ENCODE measurements around the gene SLC30A4. TPM values are rescaled to one million over a fixed set of nuclear protein-coding genes. Genes with fewer than 3 reads are reported as not detected.

SLC30A4 gene
- total and polyA plus RNA-seq, 2 of the 4 experiments (the other 2 are of a cell fraction): 2.1 to 5.6 TPM

DNA sequence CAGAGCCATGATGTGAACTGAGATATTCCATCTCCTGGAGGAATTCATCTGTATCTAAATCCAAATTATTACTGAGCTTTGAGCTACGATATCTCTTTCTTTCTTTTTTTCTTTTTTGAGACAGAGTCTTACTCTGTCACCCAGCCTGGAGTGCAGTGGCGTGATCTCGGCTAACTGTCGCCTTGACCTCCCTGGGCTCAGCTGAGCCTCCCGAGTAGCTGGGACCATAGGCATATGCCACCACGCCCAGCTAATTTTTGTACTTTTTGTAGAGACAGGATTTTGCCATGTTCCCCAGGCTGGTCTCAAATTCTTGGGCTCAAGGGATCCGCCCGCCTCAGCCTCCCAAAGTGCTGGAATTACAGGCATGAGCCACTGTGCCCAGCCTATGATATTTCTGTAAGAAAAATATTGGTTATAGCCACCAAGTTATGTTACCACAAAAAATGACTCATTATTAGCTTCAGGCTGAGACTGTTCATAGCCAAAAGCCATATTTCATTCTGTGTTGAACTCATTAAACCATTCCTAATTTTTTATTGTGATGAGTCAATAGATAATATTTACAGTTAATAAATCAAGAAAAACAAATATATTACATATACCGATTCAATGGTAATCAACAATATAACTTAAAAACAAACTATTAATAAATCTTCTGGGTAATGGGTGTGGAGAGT is 27.1 kb upstream of the SLC30A4 start:
- CTCF ChIA-PET: no interaction called here

More for the DNA sequence above, 27.1 kb upstream of the SLC30A4 start:
- no peak overlapping the region for H2BK120ac ChIP-seq (ENCODE audit: low read depth, low read length)
- no peak overlapping the region for H3K4me3 ChIP-seq (ENCODE audit: insufficient read depth, low read depth, low read length)
- H3K79me1 ChIP-seq (ENCODE audit: low read depth in 1 of 2, low read length in 2 of 2): no peaks in the 10 kb centered on the region
- peak; percentile 54 for ATAC-seq (ENCODE audit: low read depth)
- dilution Hi-C loops (cut with HindIII; ENCODE audit: low sequenced_read_pairs, unreplicated experiment) (no loop called here), in situ Hi-C loops (cut with MboI; ENCODE audit: low sequenced_read_pairs) (no loop called here), intact Hi-C loops (cut with micrococcal nuclease) (no loop called here)
- H3K4me2 ChIP-seq (ENCODE audit: low read depth, low read length): no peak overlapping the region
- no peak overlapping the region for H3K14ac ChIP-seq (replicated peaks; ENCODE audit: low read depth, low read length)
- H2BK5ac ChIP-seq (ENCODE audit: low read depth, low read length, poor library complexity, severe bottlenecking): no peak overlapping the region
- H3K36me3 ChIP-seq (ENCODE audit: control insufficient read depth, insufficient read depth, low read length): no peaks in the 10 kb centered on the region
- H2AK5ac ChIP-seq (ENCODE audit: low read depth, low read length): no peak overlapping the region
- H3K9me1 ChIP-seq (ENCODE audit: insufficient read depth, low read length): no peaks in the 10 kb centered on the region
- no peak overlapping the region for H3K9ac ChIP-seq (ENCODE audit: low read depth, low read length)
- no peak overlapping the region for H4K5ac ChIP-seq (ENCODE audit: low read depth, low read length)
- no peak overlapping the region for H2BK15ac ChIP-seq (ENCODE audit: low read depth, low read length)
- DNase-seq: peak; percentile 43
- 0 out of 2 replicates have a peak, but pooled peaks cover 1% of the 10 kb centered on the region for H3K4me1 ChIP-seq (ENCODE audit: control insufficient read depth, insufficient read depth, low read length)
- H4K20me1 ChIP-seq (ENCODE audit: insufficient read depth, low read length): no peaks in the 10 kb centered on the region
- WGBS, 2 experiments (ENCODE audit: extremely low coverage in 2 of 2, insufficient read length in 1 of 2): 100% methylated on average over 1 of the region's 9 CpGs; no CpG with 5 or more reads in 1 of the 2 experiments
- BruUV-seq (replicated peaks): no TSS peak
- H3K23ac ChIP-seq (ENCODE audit: low read depth, low read length): no peak overlapping the region
- TF ChIP-seq USF2 (IDR thresholded peaks at IDR 0.05; ENCODE audit: low read depth, low read length) (no peak), CTCF (conservative IDR thresholded peaks at IDR 0.05; ENCODE audit: low read depth, low read length) (no peak), FOS (IDR thresholded peaks at IDR 0.05; ENCODE audit: low read depth, low read length) (no peak), RAD21 (IDR thresholded peaks at IDR 0.05; ENCODE audit: low read length) (no peak), BHLHE40 (IDR thresholded peaks at IDR 0.05; ENCODE audit: low read depth, low read length) (no peak), SMC3 (IDR thresholded peaks at IDR 0.05; ENCODE audit: low read depth, low read length) (no peak), MXI1 (IDR thresholded peaks at IDR 0.05; ENCODE audit: borderline replicate concordance, low read depth, low read length) (no peak), CHD1 (IDR thresholded peaks at IDR 0.05; ENCODE audit: low read depth, low read length) (no peak), MAFK (IDR thresholded peaks at IDR 0.05; ENCODE audit: low read depth, low read length) (no peak), CEBPB (IDR thresholded peaks at IDR 0.05; ENCODE audit: low read depth, low read length) (no peak), POLR2A (IDR thresholded peaks at IDR 0.05; ENCODE audit: low read depth, low read length) (no peak), MAZ (IDR thresholded peaks at IDR 0.05; ENCODE audit: borderline replicate concordance, low read depth, low read length) (no peak), NFE2L2 (IDR thresholded peaks at IDR 0.05; ENCODE audit: low read depth, low read length) (no peak), RCOR1 (IDR thresholded peaks at IDR 0.05; ENCODE audit: insufficient replicate concordance, low read length) (no peak), RFX5 (IDR thresholded peaks at IDR 0.05; ENCODE audit: low read depth, low read length) (no peak)
- TF ChIP-seq, protein P1, sequence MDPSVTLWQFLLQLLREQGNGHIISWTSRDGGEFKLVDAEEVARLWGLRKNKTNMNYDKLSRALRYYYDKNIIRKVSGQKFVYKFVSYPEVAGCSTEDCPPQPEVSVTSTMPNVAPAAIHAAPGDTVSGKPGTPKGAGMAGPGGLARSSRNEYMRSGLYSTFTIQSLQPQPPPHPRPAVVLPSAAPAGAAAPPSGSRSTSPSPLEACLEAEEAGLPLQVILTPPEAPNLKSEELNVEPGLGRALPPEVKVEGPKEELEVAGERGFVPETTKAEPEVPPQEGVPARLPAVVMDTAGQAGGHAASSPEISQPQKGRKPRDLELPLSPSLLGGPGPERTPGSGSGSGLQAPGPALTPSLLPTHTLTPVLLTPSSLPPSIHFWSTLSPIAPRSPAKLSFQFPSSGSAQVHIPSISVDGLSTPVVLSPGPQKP (IDR thresholded peaks at IDR 0.05; ENCODE audit: borderline replicate concordance, low read depth, low read length): no peak
- H3K27ac ChIP-seq (ENCODE audit: insufficient read depth, low read length): no peak overlapping the region
- H2AFZ ChIP-seq (replicated peaks; ENCODE audit: low read length, poor library complexity): no peak overlapping the region
- H3K9me3 ChIP-seq (ENCODE audit: control insufficient read depth, insufficient read depth, low read length): no peaks in the 10 kb centered on the region
- H4K8ac ChIP-seq (ENCODE audit: low read depth in 2 of 2, low read length in 2 of 2): no peak overlapping the region
- no peak overlapping the region for H2AK9ac ChIP-seq (replicated peaks; ENCODE audit: low read depth, low read length, poor library complexity)
- H3K4ac ChIP-seq (ENCODE audit: low read depth, low read length): no peak overlapping the region
- H3K18ac ChIP-seq (ENCODE audit: low read depth, low read length): no peak overlapping the region
- H2BK20ac ChIP-seq (ENCODE audit: low read depth, low read length): no peak overlapping the region
- no peak overlapping the region for H3K56ac ChIP-seq (ENCODE audit: extremely low read depth, insufficient read depth, low read length)
- no peaks in the 10 kb centered on the region for H3K27me3 ChIP-seq (ENCODE audit: control insufficient read depth, insufficient read depth, low read length)
- no peak overlapping the region for H4K91ac ChIP-seq (ENCODE audit: insufficient read depth, low read depth, low read length)
- POLR2A ChIA-PET (ENCODE audit: unreplicated experiment): no interaction called here
